Activated gamma-delta T cell treated with Interleukin-2 at 50 U/mL for 16 hours (primary cell): Measurements from ENCODE around the gene LRRC4.

Experiments
- DNase-seq: peaks from one replicate; pipeline ENCODE4 v3.0.0-alpha.2; 2020

Gene LRRC4

DNA sequence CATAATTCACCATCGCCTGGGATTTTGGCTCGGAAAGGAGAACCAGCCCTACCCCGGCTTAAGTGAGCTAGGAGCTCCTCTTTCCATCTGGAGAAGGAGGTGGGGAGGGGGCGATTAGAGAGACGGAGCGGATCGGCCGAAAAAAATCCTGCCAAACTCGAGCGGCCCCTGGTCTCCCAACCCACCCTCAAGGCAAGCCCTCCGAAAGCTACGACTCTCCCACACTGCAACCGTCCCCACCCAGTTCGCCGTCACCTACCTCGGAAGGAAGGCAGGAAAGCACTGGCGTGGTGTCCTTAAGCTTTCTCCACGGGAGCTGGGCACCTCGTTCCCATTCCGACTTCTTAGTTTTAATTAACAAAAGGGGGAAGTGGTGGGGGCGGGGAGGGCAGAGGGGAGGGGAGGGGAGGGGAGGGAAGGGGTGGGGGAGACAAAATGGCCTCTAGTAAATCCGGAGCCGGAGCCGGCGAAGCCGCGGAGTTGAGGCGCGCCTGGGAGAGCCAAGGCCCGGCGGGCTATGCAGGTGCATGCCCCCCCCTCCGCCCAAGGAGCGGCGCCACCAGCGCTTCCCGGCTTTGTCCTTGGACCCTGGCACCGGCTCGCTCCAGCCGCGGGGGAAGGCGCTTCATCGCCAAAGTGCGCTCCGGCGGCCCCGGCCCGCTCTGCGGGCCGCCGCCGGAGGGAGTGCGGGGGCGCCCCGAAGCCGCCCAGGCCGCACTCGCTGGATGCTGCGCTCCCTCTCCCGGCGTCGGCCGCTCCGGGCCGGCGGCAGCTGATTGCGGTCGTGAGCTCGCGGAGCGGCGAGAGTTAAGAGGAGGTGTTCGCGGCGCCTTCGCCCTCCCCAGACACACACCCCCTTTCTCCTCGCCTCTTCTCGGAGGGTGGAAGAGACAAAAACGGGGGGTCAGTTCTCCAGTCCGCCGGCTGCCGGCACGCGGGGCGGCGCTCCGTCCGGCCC, at the start of gene LRRC4:
Gene LRRC4 (minus strand): TSS at position 784 of the 958 bp plus-strand sequence. CDS start 797 bp downstream, outside the sequence.
- DNase-seq: peak; percentile 7

GRCh38 chr7:128080169-128080568, 48.9 kb upstream of the LRRC4 start:
- DNase-seq: no peak

DNA sequence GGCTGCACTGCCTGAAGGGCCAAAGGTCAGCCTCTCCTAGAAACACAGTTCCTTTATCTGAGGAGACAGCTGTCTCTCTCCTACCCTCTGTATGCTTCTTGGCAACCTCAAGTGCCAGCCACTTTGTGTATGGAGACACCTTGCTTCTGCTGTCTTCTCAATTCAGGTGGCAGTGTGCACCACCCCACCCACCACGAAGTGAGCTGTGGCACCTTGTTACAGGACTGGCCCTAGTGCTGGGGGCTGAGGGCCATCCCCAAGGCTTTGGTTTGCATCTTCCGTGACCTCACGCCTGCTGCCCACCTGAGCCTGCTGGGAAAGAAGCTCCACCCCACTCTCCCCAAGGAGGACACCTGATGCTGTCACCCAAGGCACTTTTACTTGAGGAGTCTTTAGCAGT, 47.1 kb upstream of the LRRC4 start:
- no peak for DNase-seq

GRCh38 chr7:128076796-128077271, 45.6 kb upstream of the LRRC4 start:
- no peak for DNase-seq

GRCh38 chr7:128076196-128076795, 45.1 kb upstream of the LRRC4 start:
- DNase-seq: no peak

DNA sequence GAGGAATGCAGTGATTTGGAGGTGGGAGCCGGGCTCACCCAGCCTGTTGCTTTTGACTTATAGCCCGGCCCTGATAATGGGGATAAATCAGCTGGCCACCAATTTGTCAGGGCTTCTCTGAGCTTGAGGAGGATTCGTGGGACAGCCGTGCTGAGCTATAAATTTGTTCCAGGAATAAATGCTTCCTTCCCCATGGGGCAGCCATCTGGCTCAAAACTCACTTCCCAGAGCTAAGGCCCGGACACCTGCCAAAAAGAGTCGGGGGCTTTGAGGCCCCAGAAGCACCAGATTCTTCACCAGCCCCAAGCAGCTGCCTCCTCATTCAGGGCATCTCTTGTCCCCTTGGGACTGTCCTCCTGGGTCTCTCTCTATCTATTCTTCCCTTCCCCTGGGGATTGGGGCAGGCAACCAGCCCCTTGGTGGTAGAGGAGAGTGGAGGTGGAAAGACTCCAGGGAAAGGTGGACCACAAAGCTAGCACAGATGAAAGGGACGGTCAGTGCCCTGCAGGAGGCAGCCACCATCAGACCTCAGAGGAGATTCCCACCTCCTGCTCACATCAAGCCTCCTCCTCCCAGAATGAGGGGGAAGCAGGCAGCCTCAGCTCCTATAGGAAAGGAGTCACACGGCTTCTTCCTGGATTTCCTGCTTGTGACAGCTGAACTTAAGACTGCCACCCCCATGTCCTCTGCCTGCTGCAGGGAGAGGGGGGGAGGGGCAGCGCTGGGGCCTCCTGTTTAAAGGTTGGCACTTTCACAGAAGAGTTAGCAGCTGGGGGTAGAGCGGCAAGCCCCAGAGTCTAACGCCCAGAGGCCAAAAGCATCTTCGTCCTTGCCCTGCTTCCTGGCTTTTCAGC, 44.2 kb upstream of the LRRC4 start:
- no peak for DNase-seq

DNA sequence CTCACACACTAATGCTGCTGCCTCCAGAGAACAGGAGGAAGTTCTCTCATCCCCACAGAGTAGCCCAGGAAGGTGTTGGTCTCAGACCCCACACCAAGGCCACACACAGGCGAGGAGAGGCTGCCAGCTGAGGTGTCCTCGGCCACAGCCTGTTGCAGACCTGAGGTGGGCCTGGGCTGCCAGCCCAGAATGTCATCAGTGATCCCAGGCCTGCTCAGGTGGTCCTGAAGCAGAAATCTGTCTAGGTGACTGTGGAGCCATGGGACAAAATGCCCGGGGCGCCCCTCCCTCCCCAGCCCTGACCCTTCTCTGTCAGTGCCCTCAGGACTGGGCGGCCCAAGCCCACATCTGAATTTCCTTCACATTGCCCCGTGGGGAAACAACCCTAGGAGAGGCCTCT, 43.5 kb upstream of the LRRC4 start:
- no peak for DNase-seq

- DNase-seq: no peak
Measured at GRCh38 chr7:128074336-128074735, 43.1 kb upstream of the LRRC4 start.

- DNase-seq: no peak
Measured at GRCh38 chr7:128073671-128074310, 42.6 kb upstream of the LRRC4 start.

GRCh38 chr7:128071801-128072200, 40.6 kb upstream of the LRRC4 start:
- DNase-seq: no peak

DNA sequence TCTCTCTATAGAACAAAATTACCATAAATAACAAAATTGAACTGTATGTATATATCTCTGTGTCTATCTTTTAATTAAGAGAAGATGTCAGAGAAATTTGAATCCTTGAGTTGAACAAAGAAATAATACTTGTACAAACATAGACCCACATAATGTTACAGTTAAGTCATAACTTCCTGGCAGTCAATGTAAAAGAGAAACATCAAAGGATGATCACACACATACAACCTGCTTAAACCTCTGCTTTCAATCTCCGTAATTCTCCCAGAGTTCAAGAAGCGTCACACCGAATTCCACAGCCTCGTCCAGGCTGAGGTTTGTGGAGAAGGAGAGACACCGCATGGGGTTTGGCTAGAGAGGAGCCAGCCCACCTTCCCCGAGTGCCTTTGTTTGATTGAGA, 40.1 kb upstream of the LRRC4 start:
- no peak for DNase-seq

GRCh38 chr7:128069373-128070364, 38.4 kb upstream of the LRRC4 start:
- no peak for DNase-seq

GRCh38 chr7:128068785-128069184, 37.5 kb upstream of the LRRC4 start:
- no peak for DNase-seq

DNA sequence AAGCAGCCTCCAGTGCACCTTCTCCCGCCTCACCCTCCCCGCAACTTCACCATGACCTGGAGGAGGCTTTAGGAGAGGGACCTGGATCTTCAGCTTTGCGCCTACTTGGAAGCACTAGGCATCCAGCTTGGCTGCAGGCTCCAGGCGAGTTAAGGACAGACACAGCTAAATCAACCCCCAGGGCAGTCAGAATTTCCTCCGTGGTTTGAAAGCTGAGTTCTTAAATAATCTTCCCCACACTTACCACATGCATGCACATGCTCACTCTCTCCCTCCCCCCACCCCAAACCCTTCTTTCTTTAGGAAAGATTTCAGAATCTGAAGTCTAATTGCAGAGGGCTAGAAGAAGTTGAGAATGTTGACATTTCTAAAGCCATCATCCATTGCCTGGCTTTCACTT, 36.7 kb upstream of the LRRC4 start:
- no peak for DNase-seq

DNA sequence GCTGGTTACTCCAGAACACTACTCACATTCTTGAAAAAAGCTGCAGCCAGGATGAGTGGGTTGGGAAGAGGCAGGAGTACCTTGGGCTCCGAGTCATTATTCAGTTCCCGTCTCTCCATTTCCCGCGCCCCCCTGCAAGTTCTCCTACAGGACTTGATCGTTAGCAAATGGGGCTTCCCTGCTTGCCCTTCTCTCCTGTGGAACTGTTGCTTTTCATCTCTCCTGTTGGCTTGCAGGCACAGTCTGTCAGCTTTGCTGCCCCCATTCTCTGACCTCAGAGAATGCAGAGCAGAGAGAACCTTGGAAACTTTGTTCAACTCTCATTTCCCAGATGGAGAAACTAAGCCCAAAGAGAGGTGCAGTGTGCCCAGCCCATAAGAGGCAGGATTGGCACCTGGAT, 35.6 kb upstream of the LRRC4 start:
- no peak for DNase-seq

GRCh38 chr7:128066395-128066794, 35.2 kb upstream of the LRRC4 start:
- DNase-seq: no peak

- no peak for DNase-seq
Measured at GRCh38 chr7:128065872-128066271, 34.6 kb upstream of the LRRC4 start.

DNA sequence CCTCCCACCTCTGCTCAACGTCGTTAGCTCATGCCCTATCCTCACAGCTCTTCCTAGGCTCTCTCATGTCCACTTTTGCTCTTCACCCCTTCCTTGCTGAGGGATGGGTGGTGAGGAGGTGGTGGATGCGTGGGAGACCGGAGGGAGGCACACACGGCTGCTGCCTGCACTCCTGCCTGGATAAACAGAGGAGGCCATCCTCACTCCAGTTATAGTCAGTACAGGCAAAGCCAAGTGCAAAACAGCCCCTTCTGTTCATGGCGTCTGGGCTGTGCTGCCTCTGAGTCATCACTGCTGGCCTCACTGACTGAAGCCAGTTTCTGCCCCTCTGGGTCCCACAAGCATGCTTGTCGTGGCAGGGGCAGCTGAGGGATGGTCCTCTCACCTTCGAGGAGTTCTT, 31.9 kb upstream of the LRRC4 start:
- DNase-seq: no peak

DNA sequence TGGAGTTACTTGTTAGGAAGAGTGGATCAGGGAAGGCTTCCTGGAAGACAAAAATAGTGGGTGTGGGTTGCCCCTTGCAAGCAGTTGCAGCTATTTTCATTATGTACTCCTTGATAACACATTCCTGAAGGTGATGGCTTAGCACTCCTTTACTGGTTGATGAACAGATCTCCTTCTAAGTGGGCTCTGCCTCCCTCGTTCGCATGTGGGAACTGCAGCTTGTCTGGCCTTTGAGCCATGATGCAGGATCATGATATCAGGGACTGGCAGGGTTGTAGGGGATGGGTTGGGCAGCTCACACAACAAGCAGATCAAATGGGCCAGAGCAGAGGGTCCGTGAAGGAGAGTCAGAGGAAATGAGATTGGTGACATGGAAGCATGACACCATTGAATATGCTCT, 28.8 kb upstream of the LRRC4 start:
- DNase-seq: no peak

DNA sequence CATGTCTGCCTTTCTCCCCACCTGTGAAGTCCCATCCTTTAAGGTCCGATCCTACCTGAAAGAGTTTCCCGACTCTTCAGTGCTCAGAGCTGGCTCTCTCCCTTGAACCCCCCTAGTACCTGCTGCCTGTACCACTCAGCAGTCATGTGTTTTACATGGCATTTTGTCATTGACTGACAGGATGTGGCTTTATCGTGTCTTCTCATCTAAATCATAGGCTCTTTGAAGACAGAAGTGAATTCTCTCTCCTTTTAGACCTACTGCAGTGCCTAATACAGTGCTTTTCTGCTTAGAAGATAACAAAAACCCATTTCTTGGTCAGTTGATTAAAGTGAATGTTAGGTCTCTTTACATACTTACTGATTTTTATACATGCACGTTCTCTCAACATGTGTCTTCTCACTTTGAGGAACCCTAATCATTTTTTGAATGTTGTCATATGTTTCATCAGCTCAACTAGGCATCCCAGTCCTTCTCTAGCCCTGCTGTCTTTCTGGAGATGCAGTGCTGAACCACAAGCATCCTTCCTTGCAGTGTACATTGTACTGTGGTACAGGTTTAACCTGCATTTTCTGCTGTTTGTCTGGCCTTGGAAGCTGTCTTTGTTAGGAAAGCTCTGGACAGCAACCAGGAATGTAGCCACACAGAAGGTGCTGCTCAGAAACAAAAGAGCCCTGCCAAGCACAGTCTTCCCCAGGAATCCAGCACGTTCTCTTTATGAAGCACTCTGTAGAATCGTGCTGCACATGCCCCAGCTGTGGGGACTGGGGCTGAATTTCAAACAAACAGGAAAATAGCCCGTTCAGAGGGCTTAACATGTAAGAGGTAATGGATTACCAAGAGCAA, 28.1 kb upstream of the LRRC4 start:
- DNase-seq: peak; percentile 13
